HuH-7 (cell line): ENCODE measurements around the gene THAP2.
A peak's percentile ranks its signal among the peaks of the same experiment; 100 is the strongest.

Source experiments
- DNase-seq: peaks from one replicate; pipeline ENCODE4 v3.0.0; 2011; ENCODE audit warnings: low spot score

The THAP2 gene

DNA sequence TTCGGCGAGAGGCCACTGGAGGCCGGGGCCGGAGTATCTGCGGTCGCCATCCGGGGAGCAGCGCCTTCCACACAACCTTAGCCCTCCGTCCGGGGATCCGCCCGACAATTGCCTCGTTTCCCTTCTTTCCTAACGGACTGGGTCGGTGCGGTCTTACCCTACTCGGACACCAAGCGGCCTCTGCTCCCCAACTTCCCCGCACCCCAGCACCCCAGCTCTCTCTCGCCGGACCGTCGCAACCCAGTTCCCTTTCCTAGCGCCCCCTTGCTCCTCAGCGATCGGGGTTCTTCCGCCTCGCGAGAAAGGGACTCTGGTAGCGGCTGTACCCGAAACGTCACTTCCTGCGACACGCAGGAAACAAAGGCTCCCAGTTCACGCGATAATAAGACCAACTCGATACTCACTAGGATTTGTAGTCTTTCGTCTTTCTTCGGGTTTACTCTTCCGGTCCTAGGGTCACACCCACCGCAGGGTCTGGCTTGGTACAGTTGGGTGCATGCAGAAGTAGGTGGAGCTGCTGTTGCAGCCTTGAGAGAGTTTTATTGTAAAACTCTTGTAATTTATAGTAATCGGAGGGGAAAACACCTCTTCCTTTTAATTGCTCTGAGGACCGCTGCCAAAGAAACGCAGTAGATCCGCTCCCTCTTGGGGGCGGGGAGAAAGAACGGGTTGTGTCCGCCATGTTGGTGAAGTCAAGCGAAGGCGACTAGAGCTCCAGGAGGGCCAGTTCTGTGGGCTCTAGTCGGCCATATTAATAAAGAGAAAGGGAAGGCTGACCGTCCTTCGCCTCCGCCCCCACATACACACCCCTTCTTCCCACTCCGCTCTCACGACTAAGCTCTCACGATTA, at the start of gene THAP2, which contains the start of gene ZFC3H1:
THAP2 (plus strand) TSS at position 741 of the 850 bp plus-strand sequence. CDS start 209 bp downstream, outside the sequence.
ZFC3H1 (minus strand) TSS at position 288 of the 850 bp plus-strand sequence; CDS start at position 50, 238 bp downstream.
- peak; percentile 80 for DNase-seq

DNA sequence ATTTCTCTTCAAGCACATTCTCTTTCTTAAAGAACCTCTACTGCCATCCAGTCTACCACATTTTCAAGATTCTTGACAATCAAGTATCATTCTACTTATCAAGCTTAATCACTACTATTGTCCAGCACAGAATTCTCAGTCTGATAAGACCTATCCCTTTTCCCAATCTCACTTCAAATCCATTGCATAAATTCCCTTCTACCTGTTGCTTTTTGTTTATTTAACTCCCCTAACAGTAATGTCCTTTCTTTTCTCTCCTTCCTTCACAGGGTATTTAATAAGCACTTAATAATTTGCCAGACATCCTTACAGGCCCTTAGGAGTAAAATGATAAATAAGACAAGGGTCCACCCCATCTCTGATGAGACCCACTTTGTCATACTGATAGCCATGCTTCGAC, 42.2 kb upstream of the THAP2 start:
- DNase-seq, result no peak

DNA sequence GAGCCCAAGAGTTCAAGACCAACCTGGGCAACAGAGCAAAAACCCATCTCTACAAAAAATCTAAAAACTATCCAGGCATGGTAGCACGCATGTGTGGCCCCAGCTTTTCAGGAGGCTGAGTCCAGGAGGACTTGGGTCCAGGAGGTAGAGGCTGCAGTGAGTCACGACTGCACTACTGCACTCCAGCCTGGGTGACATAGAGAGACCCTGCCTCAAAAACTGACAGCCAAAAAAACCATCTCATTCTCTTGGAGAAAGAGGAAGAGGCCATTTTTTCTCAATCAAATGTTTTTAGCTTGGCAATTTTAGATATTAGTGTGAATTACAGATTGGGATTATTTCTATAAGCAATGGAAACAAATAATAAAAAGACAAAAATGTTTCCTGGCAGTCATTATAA, 38.6 kb upstream of the THAP2 start:
- no peak for DNase-seq

DNA sequence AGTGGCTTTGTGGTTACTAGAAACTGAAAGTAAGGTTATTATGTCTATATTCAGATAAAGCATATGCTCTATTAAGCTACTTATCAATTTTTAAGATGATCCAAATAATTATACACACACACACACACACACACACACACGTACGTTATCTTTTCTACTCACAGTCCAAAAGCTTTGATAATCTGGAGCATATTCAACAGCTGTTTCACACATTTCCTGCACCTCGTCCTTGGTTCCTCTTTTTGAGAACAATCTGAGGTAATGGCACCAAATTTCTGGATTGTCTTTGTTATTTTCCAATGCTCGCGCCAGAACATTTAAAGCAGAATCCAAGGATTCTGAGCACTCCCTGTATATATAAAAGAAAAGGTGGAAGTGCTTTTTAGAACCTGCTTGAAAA, 38.0 kb upstream of the THAP2 start:
- no peak for DNase-seq

DNA sequence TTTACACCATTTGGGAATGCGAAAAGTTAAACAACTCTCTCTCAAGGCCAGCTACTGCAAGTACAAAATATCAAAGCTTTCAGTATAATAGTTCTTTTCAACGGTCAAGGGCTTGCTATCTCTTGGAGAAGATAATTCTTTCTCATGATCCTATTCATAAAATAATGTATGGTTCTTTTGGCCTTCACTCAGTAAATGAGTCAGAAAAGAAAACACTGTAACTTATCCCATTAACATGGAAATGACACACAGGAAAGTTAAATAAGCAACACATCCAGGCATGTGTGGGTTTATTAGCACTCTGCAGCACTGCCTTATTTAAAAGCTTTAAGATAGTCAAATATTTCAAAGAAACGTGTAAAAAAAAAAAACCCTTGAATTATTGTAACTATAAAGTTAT, 37.3 kb upstream of the THAP2 start:
- DNase-seq, result no peak

DNA sequence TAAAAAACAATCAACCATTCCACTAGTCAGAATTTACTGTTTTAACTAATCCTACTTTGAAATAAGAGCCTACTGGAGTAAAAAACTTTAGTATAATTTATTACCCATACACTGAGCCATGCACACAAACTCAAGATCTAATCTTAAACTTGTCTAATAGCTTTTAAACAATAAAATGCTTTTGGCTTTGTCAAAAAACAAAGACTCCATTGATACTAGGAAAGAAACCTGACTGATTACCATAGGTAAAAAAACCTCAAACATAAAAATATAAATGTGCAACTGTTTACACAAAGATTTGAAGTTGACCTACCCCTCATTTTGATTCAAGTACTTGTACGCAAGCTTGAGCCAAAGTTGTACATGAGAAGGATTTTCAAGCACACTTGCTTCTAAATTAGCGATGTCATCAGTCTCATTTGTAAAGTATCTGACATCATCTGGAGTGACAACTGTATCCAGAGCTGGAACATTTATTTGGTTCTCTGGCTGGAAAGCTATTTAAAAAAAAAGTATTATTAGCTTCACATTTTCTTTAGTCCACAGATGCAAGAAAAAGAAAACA, 36.6 kb upstream of the THAP2 start:
- no peak for DNase-seq

DNA sequence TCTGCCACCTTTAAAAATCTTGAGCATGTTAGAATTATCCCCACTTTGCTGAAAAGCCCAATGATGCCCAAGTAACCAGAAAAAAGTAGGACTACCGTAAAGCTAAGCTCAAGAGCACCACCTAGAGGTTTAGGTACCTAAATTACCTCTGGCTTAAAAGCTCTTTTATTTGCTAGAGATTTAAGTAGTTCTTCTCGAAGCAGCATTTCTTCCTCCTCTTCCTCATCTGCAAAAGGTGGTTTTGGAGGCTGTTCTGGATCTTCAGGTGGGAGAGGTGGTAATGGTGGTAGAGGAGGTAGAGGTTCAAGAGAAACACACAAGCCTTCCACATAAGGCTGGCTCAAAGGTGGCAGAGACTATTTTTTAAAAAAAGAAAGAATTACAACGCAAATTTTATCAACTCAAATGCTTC, 27.4 kb upstream of the THAP2 start:
- DNase-seq, result peak; percentile 22

DNA sequence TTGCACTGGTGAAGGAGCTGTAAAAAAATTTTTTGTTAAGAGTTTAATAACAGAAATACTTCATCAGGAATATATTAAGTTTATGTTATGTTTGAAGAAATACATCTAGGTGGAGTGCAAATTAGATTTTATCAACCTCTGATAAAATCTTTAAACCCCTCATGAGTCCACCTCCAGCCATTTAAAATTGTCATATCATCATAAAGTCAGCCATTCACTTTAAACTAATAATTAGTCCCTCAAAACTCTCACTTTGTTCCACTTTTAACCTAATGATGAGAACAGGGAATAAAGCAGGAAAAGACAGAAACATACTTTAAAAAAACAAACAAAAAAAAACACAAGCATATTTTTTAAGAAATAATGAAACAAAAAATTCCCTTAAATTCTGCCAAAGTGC, 25.6 kb upstream of the THAP2 start:
- DNase-seq, result no peak

DNA sequence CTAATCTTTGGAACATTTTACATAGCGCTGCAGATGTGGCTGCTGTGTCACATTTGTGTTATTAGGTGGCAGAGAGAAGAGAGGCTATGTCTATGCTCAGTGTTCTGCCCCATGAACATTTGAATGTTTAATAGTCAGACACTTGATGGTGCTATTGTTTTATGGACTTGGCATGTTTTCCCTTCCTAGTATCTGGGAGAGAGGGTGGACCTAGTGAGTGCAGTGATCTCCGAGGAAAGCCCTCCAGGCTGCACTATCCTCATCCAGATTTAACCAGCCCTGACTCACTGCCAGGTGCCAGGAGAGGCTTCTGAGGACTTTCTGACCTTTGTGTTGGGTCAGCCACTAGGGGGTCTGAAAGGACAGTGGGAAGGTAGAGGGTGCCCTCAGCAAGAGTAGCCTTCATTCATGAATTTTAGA, 24.8 kb upstream of the THAP2 start:
- peak; percentile 12 for DNase-seq

DNA sequence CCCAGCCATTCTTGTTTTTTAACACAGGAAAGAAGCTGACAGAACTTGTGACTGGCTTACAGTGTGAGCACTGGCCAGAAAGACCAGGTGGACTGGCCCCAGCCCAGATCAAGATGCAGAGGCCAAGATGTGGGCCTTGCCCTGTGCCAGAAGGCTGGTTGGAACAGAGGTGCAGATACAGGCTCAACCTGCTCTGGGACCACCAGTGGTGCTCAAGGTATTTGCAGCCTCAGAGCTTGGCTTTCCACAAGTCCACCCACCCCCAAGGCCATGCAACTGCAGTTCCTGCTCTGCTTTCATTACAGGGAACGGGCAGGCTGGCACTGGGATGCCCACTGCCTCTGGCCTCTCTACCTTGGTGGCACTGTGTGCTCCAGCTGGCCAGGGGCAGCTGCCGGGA, 23.8 kb upstream of the THAP2 start:
- DNase-seq, result no peak

DNA sequence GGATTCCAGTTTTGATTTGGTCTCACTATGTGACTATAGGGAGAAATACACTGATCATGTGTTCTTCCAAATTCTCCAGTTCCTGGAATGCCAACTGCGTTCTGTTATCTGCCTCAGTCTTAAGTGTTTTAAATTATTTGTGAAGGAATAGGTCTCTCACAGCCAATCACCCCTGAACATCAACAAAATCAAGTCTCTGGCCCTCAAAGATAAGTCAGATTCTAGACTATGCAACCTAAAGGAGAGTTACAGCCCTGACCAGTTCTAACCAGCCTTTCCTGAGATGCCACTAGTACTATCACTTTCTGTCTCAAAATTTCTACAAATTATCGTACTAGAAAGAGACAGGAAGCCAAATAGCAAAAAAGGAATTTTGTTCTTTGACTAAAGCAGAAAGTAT, 22.7 kb upstream of the THAP2 start:
- no peak for DNase-seq

DNA sequence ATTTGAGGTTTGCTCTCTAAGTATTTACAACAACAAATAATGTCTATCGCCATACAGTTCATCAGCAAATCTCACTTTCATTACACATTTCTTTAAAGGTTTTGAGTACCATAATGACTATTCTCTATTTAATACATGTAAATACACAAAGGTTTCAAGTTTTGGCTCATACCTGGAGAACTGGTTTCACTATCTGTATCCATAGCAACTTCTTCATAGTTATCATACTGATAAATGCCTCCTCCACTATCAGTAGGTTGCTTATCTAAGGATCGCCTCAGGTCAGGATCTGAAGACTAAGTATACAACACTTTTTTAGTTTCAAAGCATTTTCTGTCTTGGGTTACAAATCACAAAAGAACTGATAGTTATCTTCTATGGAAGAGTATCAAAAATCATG, 21.8 kb upstream of the THAP2 start:
- no peak for DNase-seq

DNA sequence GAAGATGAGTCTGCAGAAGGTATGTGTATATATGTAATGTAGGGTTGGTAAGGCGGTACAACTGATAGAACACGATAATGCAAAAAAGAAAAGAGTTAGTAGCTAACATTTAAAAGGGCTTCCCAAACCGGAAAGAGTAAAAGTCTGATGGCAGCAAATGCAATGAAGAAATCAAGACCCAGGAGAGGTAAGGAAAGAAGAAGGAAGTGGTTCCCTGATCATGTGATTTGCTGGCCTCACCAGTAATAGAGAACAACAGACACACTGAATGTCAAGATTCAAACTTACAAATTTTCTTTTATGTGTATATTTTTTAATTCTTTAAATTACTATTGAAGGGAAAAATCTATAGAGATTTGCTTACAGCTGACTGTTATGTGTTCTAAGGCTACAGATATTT, 18.8 kb upstream of the THAP2 start:
- DNase-seq, result no peak

DNA sequence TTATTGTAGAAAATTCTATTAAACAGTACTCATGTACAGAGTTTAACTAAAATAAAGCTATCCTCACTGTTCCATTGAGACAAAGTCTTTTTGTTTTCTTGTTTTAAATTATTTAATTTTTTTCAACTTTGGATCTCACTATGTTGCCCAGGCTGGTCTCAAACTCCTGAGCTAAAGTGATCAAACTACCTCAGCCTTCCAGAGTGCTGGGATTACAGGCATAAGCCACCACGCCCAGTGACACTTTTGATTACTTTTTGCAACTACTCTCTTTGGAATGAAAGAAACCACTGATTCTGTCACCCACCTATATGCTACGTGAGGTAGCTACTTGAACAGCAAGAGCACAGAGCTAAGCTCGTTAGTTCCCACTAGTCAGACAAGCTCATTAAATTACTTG, 17.6 kb upstream of the THAP2 start:
- no peak for DNase-seq

DNA sequence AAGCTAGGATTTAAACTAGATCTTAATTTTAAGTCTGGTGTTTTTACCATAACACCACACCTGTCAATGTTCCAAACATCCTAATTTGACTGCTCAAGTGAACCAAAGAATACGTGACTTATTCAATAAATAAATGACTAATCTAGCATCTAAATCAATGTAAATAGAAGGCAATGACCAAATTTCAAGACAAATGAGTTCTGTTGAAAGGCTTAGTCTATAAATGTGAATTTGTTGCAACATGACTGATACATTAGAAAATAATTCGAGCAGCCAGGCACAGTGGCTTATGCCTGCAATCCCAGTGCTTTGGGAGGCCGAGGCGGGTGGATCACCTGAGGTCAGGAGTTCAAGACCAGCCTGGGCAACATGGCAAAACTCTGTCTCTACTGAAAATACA, 15.6 kb upstream of the THAP2 start:
- no peak for DNase-seq

DNA sequence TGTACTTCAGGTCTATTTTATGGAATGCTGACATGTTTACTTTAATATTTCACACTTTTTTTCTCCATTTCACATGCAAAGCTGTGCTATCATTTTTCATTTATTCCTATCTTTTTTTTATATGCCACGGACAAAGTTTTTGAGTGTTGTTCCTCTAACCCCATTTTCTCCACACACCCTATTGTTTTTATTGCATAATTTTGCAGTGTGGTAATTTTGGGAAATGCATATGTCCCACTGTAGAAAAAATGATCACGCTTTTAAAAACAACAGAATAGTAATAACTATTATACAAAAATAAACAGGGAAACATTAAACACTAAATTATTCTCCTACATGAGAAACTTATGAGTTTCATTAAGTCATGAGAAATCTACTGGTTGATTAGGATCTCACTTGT, 14.7 kb upstream of the THAP2 start:
- no peak for DNase-seq

DNA sequence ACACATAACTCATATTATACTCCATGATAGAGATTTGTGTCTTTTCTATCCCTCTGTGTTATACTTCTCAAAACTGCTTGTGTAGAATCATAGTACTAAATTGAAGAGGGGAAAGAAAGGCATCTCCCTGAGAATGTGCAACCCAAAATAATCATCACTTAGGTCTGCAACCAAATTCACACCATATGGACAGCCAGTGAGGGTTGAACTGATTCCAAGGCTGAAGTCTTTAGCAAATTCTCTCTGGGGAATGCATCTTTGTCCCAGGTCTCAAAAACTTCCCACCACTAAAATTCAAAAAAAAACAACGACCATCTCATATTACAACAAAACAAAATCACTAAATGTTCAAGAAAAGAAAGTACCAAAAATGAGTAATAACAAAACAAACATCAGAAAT, 11.4 kb upstream of the THAP2 start:
- no peak for DNase-seq

DNA sequence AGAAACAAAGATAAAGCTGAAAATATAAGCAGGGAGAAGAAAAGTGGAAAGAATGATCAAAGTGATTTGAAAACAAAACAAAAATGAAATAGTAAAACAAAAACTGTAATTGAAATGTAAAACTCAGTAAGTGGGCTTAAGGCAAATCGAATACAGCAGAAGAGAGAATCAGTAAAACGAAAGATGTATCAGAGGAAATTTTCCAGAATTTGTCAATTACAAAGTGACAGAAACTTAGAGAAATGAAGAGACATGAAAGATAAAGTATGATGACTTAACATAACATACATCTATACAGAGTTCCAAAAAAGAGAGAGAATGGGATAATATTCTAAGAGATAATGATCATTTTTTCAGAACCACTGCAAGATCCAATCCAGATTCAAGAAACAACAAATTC, 11.0 kb upstream of the THAP2 start:
- no peak for DNase-seq

DNA sequence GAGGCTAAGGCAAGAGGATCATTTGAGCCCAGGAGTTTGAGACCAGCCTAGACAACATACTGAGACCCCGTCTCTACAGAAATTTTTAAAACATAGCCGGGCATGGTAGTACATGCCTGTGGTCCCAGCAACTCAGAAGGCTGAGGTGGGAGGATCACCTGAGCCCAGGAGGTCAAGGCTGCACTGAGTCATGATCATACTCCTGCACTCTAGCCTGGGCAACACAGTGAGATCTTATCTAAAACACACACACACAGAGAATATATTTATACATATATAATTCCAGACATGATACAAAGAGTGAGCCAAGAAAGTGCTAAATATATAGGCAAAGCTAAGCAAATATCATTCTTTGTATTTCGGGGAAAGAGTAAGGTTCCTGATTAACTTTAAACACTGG, 9.9 kb upstream of the THAP2 start:
- DNase-seq, result no peak

DNA sequence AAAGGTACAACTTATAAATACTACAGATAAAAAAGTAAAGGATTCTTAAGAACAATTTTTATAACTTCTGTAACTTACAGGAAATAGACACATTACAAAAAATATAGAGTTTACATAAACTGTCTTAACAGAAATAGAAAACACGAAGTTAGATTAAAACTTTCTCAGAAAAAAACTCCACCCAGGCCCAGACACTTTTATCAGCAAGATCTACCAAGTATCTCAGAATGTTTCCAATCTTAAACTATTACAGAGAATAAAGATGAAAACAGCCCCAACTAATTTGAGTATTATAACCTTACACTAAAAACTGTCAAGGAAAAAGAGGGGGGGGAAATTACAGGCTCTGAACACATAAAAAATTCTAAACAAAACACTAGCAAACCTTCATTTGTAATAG, 8.6 kb upstream of the THAP2 start:
- no peak for DNase-seq

DNA sequence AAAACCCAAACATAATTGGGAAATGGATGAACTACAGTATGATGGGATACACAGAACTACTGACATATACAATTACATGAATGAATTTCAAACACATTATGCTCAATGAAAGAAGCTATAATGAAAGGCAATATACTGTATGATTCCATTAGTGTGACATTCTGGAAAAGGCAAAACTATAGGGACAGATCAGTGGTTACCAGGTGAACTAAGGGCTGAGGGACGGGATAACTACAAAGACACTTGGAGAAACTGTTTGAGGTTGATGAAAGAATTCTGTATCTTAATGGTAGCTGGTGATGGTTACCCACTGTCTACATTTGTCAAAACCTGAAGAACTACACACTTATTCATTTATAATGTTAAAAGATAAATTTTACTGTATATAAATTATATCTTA, 8.2 kb upstream of the THAP2 start:
- no peak for DNase-seq

DNA sequence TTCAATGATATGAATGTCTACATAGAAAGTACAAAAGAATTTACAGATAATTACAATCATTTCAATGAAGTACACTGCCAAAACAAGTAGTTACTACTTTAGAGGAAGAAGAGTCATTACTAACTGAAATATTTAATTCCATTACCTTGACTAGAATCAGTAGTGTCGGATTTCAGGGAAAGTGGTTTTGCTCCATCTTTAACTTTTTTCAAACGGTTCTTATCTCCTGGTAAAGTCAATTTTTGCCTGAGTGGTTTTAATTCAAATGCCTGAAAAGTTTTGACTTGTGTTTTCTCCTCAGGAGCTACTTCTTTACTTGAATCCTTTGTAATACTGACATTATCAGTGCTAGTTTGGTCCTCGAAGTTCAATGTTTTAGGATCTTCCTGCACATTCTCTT, 7.4 kb upstream of the THAP2 start:
- no peak for DNase-seq

DNA sequence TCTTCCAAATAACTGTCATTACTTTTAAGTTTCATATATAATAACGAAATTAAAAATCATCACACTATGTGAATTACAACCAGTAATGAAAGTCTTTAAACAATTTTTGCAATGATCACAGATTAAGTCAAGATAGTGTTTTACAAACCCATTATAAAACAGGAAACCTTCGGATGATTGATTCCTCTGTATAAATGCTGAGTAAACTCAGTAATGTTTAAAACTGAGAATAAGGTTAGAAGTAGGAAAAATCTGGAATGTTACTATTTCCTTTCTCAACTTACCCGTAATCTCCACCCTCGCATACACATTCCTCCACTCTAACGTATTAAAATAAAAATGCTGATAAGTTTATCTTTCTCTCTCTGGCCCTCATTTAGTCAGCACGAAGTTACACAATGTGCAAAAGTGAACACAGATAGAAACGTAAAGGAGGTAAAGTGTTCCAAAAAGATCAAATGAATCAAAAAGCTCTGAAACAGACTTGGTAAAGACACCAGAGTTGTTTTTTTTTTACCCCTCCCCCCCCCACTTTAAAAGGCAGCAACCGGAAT, 2.0 kb upstream of the THAP2 start:
- DNase-seq, result no peak
